ENCODE data around the gene POLR2C.

DNA sequence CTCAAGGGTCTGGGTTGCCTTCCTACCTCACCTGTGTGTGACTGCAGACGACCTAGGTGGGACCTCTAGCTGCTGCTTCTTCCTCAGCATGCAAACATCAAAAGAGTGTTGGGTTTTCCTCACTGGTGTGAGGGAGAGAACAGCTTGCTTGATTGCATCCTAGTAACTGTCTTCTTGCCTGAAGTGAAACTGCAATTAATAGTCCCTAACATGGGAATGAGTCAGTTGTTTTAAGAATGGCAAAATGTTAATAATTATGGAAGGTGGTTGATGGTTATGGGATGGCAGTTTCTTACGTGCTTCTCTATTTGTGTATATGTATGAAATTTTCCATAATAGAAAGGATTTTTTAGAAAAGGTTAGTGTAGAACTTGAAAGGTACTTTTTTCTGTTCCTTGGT is 5.9 kb downstream of the POLR2C start:
- TF ChIP-seq POLR2A (IDR thresholded peaks at IDR 0.05; ENCODE audit: low read length) (no peak), GATA1 (IDR thresholded peaks at IDR 0.05; ENCODE audit: low read depth, low read length) (no peak)
